AG04450 (cell line): ENCODE measurements around the gene PTGES2. TPM values are rescaled to one million over a fixed set of nuclear protein-coding genes. Genes with fewer than 3 reads are reported as not detected.

Source experiments
- CTCF ChIA-PET: fragments of 300-600, 350-600 bp; formaldehyde crosslinking; extraction: SDS; loops from one replicate; lab custom pipeline; 2022; ENCODE audit warnings: antibody characterized with exemption, inconsistent platforms; lab: Charles Lee
- POLR2A ChIA-PET: fragments of 350-600 bp; formaldehyde crosslinking; extraction: SDS; loops from one replicate; lab custom pipeline; 2021; ENCODE audit warnings: antibody characterized with exemption, inconsistent platforms; lab: Yijun Ruan, JAX
- DNase-seq: peaks from one replicate; pipeline ENCODE4 v3.0.0-alpha.2; 2011; ENCODE audit warnings: low read depth, low spot score
- H3K27ac ChIP-seq: one replicate; pipeline ENCODE4 v1.5.1; 2012; ENCODE audit warnings: low read depth, low read length, control low read depth
- H3K27me3 ChIP-seq: one replicate; pipeline ENCODE4 v1.6.0; 2012; ENCODE audit warnings: low read length; ENCODE audit not compliant: control insufficient read depth, insufficient read depth
- H3K4me3 ChIP-seq: 2 replicates; pipeline ENCODE4 v1.5.1; 2011; ENCODE audit warnings: mild to moderate bottlenecking, low read depth, low read length, control low read depth
- H3K9me3 ChIP-seq: 2 replicates; pipeline ENCODE4 v1.5.1; 2012; ENCODE audit warnings: low read length; ENCODE audit not compliant: control insufficient read depth, insufficient read depth
- polyA plus RNA-seq: library from polyadenylated mRNA; depleted of rRNA; stranded (reverse); fragments of >200 nt; gene quantifications from 2 replicates; pipeline ENCODE4 v1.2.3, GENCODE V29; 2011
- TF ChIP-seq, protein P1 (sequence below): IDR thresholded peaks from 2 replicates; pipeline ENCODE4 v1.5.1; 2011; ENCODE audit warnings: low read depth, low read length, control low read depth, inconsistent platforms

Gene PTGES2
- polyA plus RNA-seq, 1 experiment, result 56.3 TPM

DNA sequence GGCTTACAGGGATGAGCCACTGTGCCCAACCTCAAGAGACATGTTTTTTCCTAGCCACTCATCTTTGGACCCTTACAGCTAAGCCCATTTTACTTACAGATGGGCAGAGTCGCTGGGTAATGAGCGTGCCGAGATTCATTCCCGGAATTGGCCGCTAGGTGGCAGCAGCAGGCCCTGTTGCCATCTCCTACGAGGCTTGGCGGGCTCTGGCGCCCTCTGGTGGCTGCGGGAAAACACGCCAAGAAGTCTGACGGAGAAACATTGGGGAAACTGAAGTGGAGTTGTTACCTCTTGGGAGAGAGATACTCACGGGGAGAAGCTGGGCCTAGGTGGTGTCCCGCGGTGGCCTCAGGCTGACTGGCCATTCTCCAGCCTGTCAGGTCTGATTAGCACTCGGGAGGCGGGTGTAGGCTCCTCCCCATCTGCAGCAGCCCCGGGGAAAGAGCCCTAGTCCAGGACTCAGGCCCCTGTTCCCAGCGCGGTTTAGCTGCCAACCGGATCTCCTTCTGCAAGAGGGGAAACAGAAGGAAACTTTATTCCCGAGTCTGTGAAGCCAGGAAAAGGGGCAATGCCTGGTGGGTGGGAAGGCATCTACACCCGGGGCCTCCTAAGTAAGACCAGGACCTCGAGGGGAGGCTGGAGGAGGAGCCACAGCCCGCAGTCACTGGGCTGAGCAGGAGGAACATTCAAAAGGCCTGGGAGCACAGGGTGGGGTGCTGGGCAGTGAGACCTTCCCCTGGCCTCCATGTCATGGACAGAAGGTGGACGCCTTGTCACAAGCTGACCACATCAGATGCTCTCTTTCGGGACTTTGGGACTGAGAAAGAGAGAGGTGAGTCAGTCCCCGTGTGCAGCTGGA lies 9.7 kb downstream of the PTGES2 start:
- peak; percentile 73 for DNase-seq
- TF ChIP-seq, protein P1, sequence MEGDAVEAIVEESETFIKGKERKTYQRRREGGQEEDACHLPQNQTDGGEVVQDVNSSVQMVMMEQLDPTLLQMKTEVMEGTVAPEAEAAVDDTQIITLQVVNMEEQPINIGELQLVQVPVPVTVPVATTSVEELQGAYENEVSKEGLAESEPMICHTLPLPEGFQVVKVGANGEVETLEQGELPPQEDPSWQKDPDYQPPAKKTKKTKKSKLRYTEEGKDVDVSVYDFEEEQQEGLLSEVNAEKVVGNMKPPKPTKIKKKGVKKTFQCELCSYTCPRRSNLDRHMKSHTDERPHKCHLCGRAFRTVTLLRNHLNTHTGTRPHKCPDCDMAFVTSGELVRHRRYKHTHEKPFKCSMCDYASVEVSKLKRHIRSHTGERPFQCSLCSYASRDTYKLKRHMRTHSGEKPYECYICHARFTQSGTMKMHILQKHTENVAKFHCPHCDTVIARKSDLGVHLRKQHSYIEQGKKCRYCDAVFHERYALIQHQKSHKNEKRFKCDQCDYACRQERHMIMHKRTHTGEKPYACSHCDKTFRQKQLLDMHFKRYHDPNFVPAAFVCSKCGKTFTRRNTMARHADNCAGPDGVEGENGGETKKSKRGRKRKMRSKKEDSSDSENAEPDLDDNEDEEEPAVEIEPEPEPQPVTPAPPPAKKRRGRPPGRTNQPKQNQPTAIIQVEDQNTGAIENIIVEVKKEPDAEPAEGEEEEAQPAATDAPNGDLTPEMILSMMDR, result peak; percentile 100
- Histone ChIP-seq H3K9me3 (peaks cover 4% of the 10 kb centered on the region; the same call in 1 of the 2 replicates), H3K4me3 (no peak overlapping the region), H3K27me3 (no peaks in the 10 kb centered on the region), H3K27ac (no peak overlapping the region)
- ChIA-PET CTCF (interaction anchor here (0.5 to 3.9 kb wide), 52 partner anchors 9 to 434 kb away, joined by 3 to 102 read pairs (median 5); partner anchors contain the start of genes BBLN, EEIG1, NAIF1 and PIP5KL1), POLR2A (interaction anchor here (1.1 to 1.2 kb wide), 2 partner anchors 10 to 140 kb away, joined by 3 read pairs; no protein-coding TSS in a partner anchor)

- H3K27ac ChIP-seq, result no peak overlapping the region
- peaks cover 4% of the 10 kb centered on the region; the same call in 1 of the 2 replicates for H3K9me3 ChIP-seq
- CTCF ChIA-PET, result interaction anchor here (0.6 to 3.9 kb wide), 8 partner anchors 8 to 185 kb away, joined by 4 to 102 read pairs (median 23); partner anchors contain the start of gene PTGES2
- TF ChIP-seq, protein P1, result no peak
- no peaks in the 10 kb centered on the region for H3K27me3 ChIP-seq
- POLR2A ChIA-PET, result interaction anchor here (0.9 to 1.1 kb wide), 2 partner anchors 17 to 25 kb away, joined by 3 read pairs; no protein-coding TSS in a partner anchor
- DNase-seq, result no peak
- no peak overlapping the region for H3K4me3 ChIP-seq
Observed at GRCh38 chr9:128116104-128117083, 11.1 kb downstream of the PTGES2 start.

GRCh38 chr9:128115187-128116103 lies 12.1 kb downstream of the PTGES2 start:
- ChIA-PET CTCF (interaction anchor here (0.6 to 3.9 kb wide), 6 partner anchors 9 to 184 kb away, joined by 4 to 102 read pairs (median 4); no protein-coding TSS in a partner anchor), POLR2A (interaction anchor here (0.7 to 1.2 kb wide), 3 partner anchors 13 to 313 kb away, joined by 3 to 4 read pairs (median 4); partner anchors contain the start of gene FPGS)
- TF ChIP-seq, protein P1, result no peak
- peaks cover 4% of the 10 kb centered on the region; the same call in 1 of the 2 replicates for H3K9me3 ChIP-seq
- no peaks in the 10 kb centered on the region for H3K27me3 ChIP-seq
- DNase-seq, result no peak
- no peak overlapping the region for H3K27ac ChIP-seq
- no peak overlapping the region for H3K4me3 ChIP-seq
